HUES48 (cell line): ENCODE measurements around the gene MYL10.
"Not testable (repeated sequence)": the region's sequence is repeated elsewhere in the genome, so short reads cannot be mapped to it uniquely, and the experiment has no call there.

Experiments
- H3K27ac ChIP-seq: one replicate; pipeline ENCODE4 v1.7.0; 2013; ENCODE audit warnings: low read depth, low read length, inconsistent platforms
- H3K27me3 ChIP-seq: 2 replicates; pipeline ENCODE4 v1.6.1; 2013; ENCODE audit warnings: mild to moderate bottlenecking, low read length; ENCODE audit not compliant: control insufficient read depth, insufficient read depth
- H3K36me3 ChIP-seq: 2 replicates; pipeline ENCODE4 v1.6.1; 2013; ENCODE audit warnings: low read length; ENCODE audit not compliant: control insufficient read depth, insufficient read depth
- H3K4me1 ChIP-seq: 2 replicates; pipeline ENCODE4 v1.6.1; 2013; ENCODE audit warnings: mild to moderate bottlenecking, low read length; ENCODE audit not compliant: control insufficient read depth, insufficient read depth
- H3K4me3 ChIP-seq: 2 replicates; pipeline ENCODE4 v1.5.1; 2013; ENCODE audit warnings: mild to moderate bottlenecking, low read depth, low read length
- H3K9ac ChIP-seq: 2 replicates; pipeline ENCODE4 v1.6.1; 2013; ENCODE audit warnings: mild to moderate bottlenecking, low read depth, low read length, moderate library complexity
- H3K9me3 ChIP-seq: 2 replicates; pipeline ENCODE4 v1.6.1; 2013; ENCODE audit warnings: low read length; ENCODE audit not compliant: control insufficient read depth, insufficient read depth

Gene MYL10

GRCh38 chr7:101605611-101606497 is 23.2 kb downstream of the MYL10 start:
- 0 out of 2 replicates have a peak, but pooled peaks cover 3% of the 10 kb centered on the region for H3K4me1 ChIP-seq
- no peak overlapping the region for H3K4me3 ChIP-seq
- H3K9ac ChIP-seq, result no peak overlapping the region
- H3K36me3 ChIP-seq, result no peaks in the 10 kb centered on the region
- H3K27me3 ChIP-seq, result no peaks in the 10 kb centered on the region
- no peaks in the 10 kb centered on the region for H3K9me3 ChIP-seq
- H3K27ac ChIP-seq, result no peak overlapping the region

- not testable (repeated sequence) for H3K27me3 ChIP-seq, H3K4me1 ChIP-seq, H3K27ac ChIP-seq, H3K36me3 ChIP-seq, H3K9me3 ChIP-seq, H3K4me3 ChIP-seq, H3K9ac ChIP-seq
Measured at GRCh38 chr7:101604934-101605332, 24.2 kb downstream of the MYL10 start.

GRCh38 chr7:101604331-101604933 is 24.7 kb downstream of the MYL10 start:
- H3K4me1 ChIP-seq, result 0 out of 2 replicates have a peak, but pooled peaks cover 3% of the 10 kb centered on the region
- H3K9me3 ChIP-seq, result no peaks in the 10 kb centered on the region
- H3K27ac ChIP-seq, result no peak overlapping the region
- no peak overlapping the region for H3K4me3 ChIP-seq
- no peaks in the 10 kb centered on the region for H3K36me3 ChIP-seq
- no peak overlapping the region for H3K9ac ChIP-seq
- H3K27me3 ChIP-seq, result no peaks in the 10 kb centered on the region

GRCh38 chr7:101602484-101603241 is 26.4 kb downstream of the MYL10 start:
- no peaks in the 10 kb centered on the region for H3K9me3 ChIP-seq
- 0 out of 2 replicates have a peak overlapping the region, but pooled peaks have one; percentile 33 for H3K9ac ChIP-seq
- no peaks in the 10 kb centered on the region for H3K27me3 ChIP-seq
- no peaks in the 10 kb centered on the region for H3K4me1 ChIP-seq
- no peak overlapping the region for H3K27ac ChIP-seq
- no peak overlapping the region for H3K4me3 ChIP-seq
- H3K36me3 ChIP-seq, result no peaks in the 10 kb centered on the region

- no peak overlapping the region for H3K9ac ChIP-seq
- no peak overlapping the region for H3K27ac ChIP-seq
Measured at GRCh38 chr7:101602082-101602481, 27.0 kb downstream of the MYL10 start.

GRCh38 chr7:101599787-101600186 is 29.3 kb downstream of the MYL10 start:
- Histone ChIP-seq H3K9me3 (no peaks in the 10 kb centered on the region), H3K36me3 (no peaks in the 10 kb centered on the region), H3K4me3 (no peak overlapping the region), H3K27ac (no peak overlapping the region), H3K4me1 (no peaks in the 10 kb centered on the region), H3K27me3 (no peaks in the 10 kb centered on the region), H3K9ac (no peak overlapping the region)

More at GRCh38 chr7:101602082-101602481, 27.0 kb downstream of the MYL10 start:
- Histone ChIP-seq H3K27me3 (no peaks in the 10 kb centered on the region), H3K9me3 (no peaks in the 10 kb centered on the region), H3K36me3 (no peaks in the 10 kb centered on the region), H3K4me1 (no peaks in the 10 kb centered on the region), H3K4me3 (no peak overlapping the region)

GRCh38 chr7:101598986-101599771 is 29.9 kb downstream of the MYL10 start:
- Histone ChIP-seq H3K4me1 (no peaks in the 10 kb centered on the region), H3K36me3 (no peaks in the 10 kb centered on the region), H3K9me3 (no peaks in the 10 kb centered on the region), H3K27me3 (no peaks in the 10 kb centered on the region), H3K9ac (no peak overlapping the region), H3K4me3 (no peak overlapping the region), H3K27ac (no peak overlapping the region)

- no peak overlapping the region for H3K27ac ChIP-seq
- H3K36me3 ChIP-seq, result no peaks in the 10 kb centered on the region
- H3K9ac ChIP-seq, result no peak overlapping the region
- H3K27me3 ChIP-seq, result no peaks in the 10 kb centered on the region
- H3K4me1 ChIP-seq, result no peaks in the 10 kb centered on the region
- no peaks in the 10 kb centered on the region for H3K9me3 ChIP-seq
- H3K4me3 ChIP-seq, result no peak overlapping the region
Measured at GRCh38 chr7:101598422-101598985, 30.6 kb downstream of the MYL10 start.

- Histone ChIP-seq H3K27me3 (no peaks in the 10 kb centered on the region), H3K27ac (no peak overlapping the region), H3K9ac (no peak overlapping the region), H3K36me3 (no peaks in the 10 kb centered on the region), H3K4me3 (no peak overlapping the region), H3K4me1 (no peaks in the 10 kb centered on the region), H3K9me3 (no peaks in the 10 kb centered on the region)
Measured at GRCh38 chr7:101597941-101598340, 31.2 kb downstream of the MYL10 start.

- Histone ChIP-seq H3K9me3 (no peaks in the 10 kb centered on the region), H3K4me3 (no peak overlapping the region), H3K4me1 (no peaks in the 10 kb centered on the region), H3K9ac (no peak overlapping the region), H3K27ac (no peak overlapping the region), H3K27me3 (no peaks in the 10 kb centered on the region), H3K36me3 (no peaks in the 10 kb centered on the region)
Measured at GRCh38 chr7:101596898-101597297, 32.2 kb downstream of the MYL10 start.
